HFF-Myc (cell line): ENCODE results near the gene BACE2.

ENCODE experiments used
- DNase-seq: peaks from one replicate; pipeline ENCODE4 v3.0.0-alpha.2; 2011; ENCODE audit warnings: low read depth; ENCODE audit errors: extremely low read depth
- H3K4me3 ChIP-seq: replicated peaks from 2 replicates; pipeline ENCODE4 v1.5.1; 2011; ENCODE audit warnings: low read depth, mild to moderate bottlenecking, control low read depth, low read length
- CTCF ChIP-seq: IDR thresholded peaks from 2 replicates; pipeline ENCODE4 v1.5.1; 2012; ENCODE audit warnings: mild to moderate bottlenecking, low read depth, low read length, control low read depth; ENCODE audit errors: missing control alignments

Gene BACE2

DNA sequence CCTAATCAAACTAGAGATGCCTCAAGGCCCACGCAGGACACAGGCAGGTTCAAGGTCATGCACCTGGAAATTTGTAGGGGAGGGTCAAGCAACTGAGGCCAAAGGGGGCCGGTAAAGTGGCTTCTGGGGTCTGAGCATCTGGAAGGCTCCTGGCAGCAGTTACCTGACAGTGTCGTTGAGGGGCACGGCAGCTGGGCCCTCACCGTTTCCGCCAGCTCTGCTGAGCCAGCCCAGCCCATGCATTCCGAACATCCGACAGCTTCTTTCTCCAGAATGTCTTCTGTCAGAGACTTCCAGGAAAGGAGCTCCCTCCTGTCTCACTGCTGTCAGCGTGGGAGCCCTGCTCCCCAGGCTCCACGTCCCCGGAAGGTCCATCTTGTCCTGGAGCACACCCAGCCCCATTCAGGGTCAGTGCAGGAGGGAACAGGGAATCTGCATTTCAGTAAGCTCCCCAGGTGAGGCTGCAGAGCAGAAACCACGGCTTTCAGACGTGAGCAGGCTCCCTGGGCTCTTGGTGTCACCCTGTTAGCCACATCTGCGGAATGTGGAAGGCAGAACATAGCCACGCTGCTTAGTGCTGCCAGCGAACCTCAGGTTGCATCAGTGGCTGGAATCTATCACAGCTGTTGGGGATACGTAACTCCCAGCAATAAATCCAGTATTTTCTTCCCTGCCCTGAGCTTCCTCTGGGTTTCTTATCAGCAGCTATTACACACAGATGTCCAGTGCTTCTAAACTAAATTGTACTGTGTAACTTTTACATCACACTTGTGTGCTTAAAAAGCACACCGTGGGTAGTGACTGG, 112.4 kb downstream of the BACE2 start:
- H3K4me3 ChIP-seq = no peak overlapping the region
- DNase-seq = peak; percentile 5
- no peak for TF ChIP-seq CTCF

GRCh38 chr21:41282412-41282811, 114.5 kb downstream of the BACE2 start:
- TF ChIP-seq CTCF = no peak
- no peak for DNase-seq
- no peak overlapping the region for H3K4me3 ChIP-seq

- DNase-seq = peak; percentile 75
- TF ChIP-seq CTCF = peak; percentile 63
- H3K4me3 ChIP-seq = no peak overlapping the region
Measured at GRCh38 chr21:41283211-41283818, 115.4 kb downstream of the BACE2 start.

- no peak overlapping the region for H3K4me3 ChIP-seq
- TF ChIP-seq CTCF = no peak
- DNase-seq = no peak
Measured at GRCh38 chr21:41289431-41289830, 121.5 kb downstream of the BACE2 start.

DNA sequence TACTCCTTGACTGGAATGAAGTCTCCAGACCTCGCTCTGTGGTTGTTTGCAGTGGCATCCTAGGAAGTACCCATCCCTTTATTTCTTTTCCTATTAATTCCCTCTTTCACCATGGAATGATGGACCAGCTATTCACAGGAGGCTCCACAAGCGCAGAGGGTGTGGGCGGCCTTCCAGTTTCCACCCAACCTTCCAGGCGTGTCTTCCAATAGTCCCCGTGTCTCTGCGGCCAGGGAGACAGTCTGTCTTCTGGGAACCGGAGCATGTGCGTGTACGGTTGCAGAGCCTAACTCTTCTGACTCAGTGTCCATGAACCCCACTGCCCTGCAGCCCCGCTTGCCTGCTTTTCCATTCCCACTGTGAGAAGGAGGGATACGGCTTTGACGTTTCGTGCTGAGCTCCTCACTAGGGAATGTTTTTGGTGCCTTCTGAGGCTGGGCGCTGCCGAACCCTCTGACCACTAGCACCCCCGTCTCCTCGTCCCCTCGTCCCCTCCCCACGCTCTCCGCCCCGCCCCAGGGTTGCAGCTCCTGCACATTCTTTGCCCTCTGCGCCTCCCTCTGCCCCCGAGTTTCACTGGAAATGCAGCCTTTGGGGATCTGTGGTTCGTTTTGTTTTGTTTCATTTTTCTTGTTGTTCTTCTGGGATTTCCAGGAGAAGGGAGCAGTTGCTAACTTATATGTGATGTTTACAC, 122.3 kb downstream of the BACE2 start:
- no peak for DNase-seq
- no peak overlapping the region for H3K4me3 ChIP-seq
- TF ChIP-seq CTCF = no peak

DNA sequence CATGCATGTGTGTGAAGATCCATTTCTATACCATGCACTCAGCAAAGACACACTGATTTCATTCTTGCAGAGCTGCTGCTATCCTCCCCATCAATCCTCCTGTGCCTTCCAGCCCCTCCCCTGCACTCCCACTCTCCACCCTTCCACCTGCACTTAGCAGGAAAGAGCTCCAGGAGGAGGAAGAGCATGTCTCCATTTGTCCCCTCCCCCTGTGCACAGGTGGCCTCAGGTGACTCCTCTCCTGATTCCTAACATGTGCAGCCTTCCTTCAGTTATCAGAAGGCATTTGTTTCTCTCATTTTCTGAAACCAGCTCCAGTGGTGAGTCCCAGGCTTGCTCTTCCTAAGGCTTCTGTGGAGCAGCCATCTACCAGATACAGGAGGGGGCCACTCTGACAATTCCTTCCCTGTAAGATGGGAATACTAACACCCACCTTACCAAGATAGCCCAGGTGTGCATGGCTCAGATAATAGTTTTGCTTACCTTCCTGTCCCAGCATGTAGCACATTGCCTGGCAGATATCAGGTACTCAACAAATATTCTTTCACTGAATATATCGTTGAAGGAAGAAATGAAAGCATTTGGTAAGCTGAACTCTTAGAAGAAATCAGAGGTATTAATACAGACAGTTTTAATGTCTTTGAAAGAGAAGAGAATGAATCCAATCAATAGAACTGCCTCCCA, 126.7 kb downstream of the BACE2 start:
- H3K4me3 ChIP-seq = no peak overlapping the region
- DNase-seq = no peak
- no peak for TF ChIP-seq CTCF
